SU-DHL-6 (cell line): ENCODE results near the gene SNRNP48.

ENCODE experiments used
- H2AFZ ChIP-seq: fragments of 200-600 bp; sonication (generic); 2 replicates; pipeline ENCODE4 v1.6.1; 2014; ENCODE audit warnings: low read depth, mild to moderate bottlenecking, moderate library complexity, mixed read lengths, antibody characterized with exemption, low read length; ENCODE audit not compliant: severe bottlenecking
- H3F3A ChIP-seq: fragments of 200-600 bp; shearing (Covaris generic); 2 replicates; pipeline ENCODE4 v1.6.0; 2016; ENCODE audit warnings: antibody characterized with exemption, mild to moderate bottlenecking; ENCODE audit not compliant: insufficient read depth
- H3K27ac ChIP-seq: fragments of 200-600 bp; sonication (generic); 2 replicates; pipeline ENCODE4 v1.5.1; 2016; ENCODE audit warnings: low read depth, mild to moderate bottlenecking, low read length, moderate library complexity, mixed read lengths
- H3K27me3 ChIP-seq: fragments of 200-600 bp; sonication (generic), shearing (Covaris generic); 2 replicates; pipeline ENCODE4 v1.6.0; 2014; ENCODE audit warnings: mild to moderate bottlenecking, low read length
- H3K36me3 ChIP-seq: fragments of 200-600 bp; sonication (generic); 2 replicates; pipeline ENCODE4 v1.6.1; 2014; ENCODE audit warnings: mild to moderate bottlenecking, low read length, mixed read lengths
- H3K4me2 ChIP-seq: fragments of 300-600, 200-600 bp; shearing (Covaris generic), sonication (generic); 2 replicates; pipeline ENCODE4 v1.6.0; 2014; ENCODE audit warnings: low read length, low read depth, mild to moderate bottlenecking; ENCODE audit not compliant: poor library complexity, severe bottlenecking
- H3K4me3 ChIP-seq: fragments of 200-600 bp; sonication (generic); 2 replicates; pipeline ENCODE4 v1.5.1; 2014; ENCODE audit warnings: antibody characterized with exemption, low read length, mild to moderate bottlenecking, mixed read lengths; ENCODE audit not compliant: insufficient read depth, poor library complexity, severe bottlenecking
- H3K79me2 ChIP-seq: fragments of 200-600 bp; sonication (generic); 2 replicates; pipeline ENCODE4 v1.6.1; 2014; ENCODE audit warnings: mild to moderate bottlenecking, low read length, moderate library complexity; ENCODE audit not compliant: insufficient read depth
- H3K9ac ChIP-seq: fragments of 200-600 bp; sonication (generic); 2 replicates; pipeline ENCODE4 v1.7.0; 2014; ENCODE audit warnings: mild to moderate bottlenecking, low read length
- H3K9me2 ChIP-seq: fragments of 200-600 bp; sonication (generic); replicated peaks from 2 replicates; pipeline ENCODE4 v1.6.1; 2014; ENCODE audit warnings: low read length; ENCODE audit not compliant: insufficient read depth
- H3K9me3 ChIP-seq: fragments of 200-600 bp; sonication (generic); 2 replicates; pipeline ENCODE4 v1.6.1; 2014; ENCODE audit warnings: low read length, mixed read lengths; ENCODE audit not compliant: insufficient read depth
- H4K20me1 ChIP-seq: fragments of 200-600 bp; sonication (generic); 2 replicates; pipeline ENCODE4 v1.6.1; 2014; ENCODE audit warnings: low read depth, mild to moderate bottlenecking, antibody characterized with exemption, low read length, moderate library complexity, mixed read lengths
- CTCF ChIP-seq: fragments of 200-600 bp; sonication (generic); IDR thresholded peaks from one replicate; pipeline ENCODE4 v1.5.1; 2017; ENCODE audit warnings: antibody characterized with exemption, mild to moderate bottlenecking, low read length, moderate library complexity; ENCODE audit not compliant: insufficient read depth, poor library complexity, severe bottlenecking
- EZH2phosphoT487 ChIP-seq: fragments of 200-600 bp; sonication (generic), shearing (Covaris generic); conservative IDR thresholded peaks from 2 replicates; pipeline ENCODE4 v1.6.1; 2018; ENCODE audit warnings: mild to moderate bottlenecking, antibody characterized with exemption, low read length, moderate library complexity, mixed read lengths

SNRNP48 gene

GRCh38 chr6:7646394-7646793, 56.4 kb downstream of the SNRNP48 start:
- no peaks in the 10 kb centered on the region for H3K36me3 ChIP-seq
- no peak overlapping the region for H3K4me2 ChIP-seq
- H3K4me3 ChIP-seq, result no peak overlapping the region
- H3K9me2 ChIP-seq, result no peaks in the 10 kb centered on the region
- no peaks in the 10 kb centered on the region for H4K20me1 ChIP-seq
- H3K9me3 ChIP-seq, result no peaks in the 10 kb centered on the region
- H3K9ac ChIP-seq, result no peak overlapping the region
- H3K27me3 ChIP-seq, result no peaks in the 10 kb centered on the region
- no peaks in the 10 kb centered on the region for H3F3A ChIP-seq
- H3K79me2 ChIP-seq, result no peaks in the 10 kb centered on the region
- no peak overlapping the region for H3K27ac ChIP-seq
- no peak overlapping the region for H2AFZ ChIP-seq
- TF ChIP-seq EZH2phosphoT487, result no peak
- TF ChIP-seq CTCF, result no peak

- Histone ChIP-seq H3K4me3 (no peak overlapping the region), H3K36me3 (no peaks in the 10 kb centered on the region), H3F3A (no peaks in the 10 kb centered on the region), H3K79me2 (no peaks in the 10 kb centered on the region), H3K4me2 (no peak overlapping the region), H3K9me3 (no peaks in the 10 kb centered on the region), H2AFZ (no peak overlapping the region), H3K9me2 (no peaks in the 10 kb centered on the region), H3K27me3 (no peaks in the 10 kb centered on the region), H3K9ac (no peak overlapping the region), H4K20me1 (no peaks in the 10 kb centered on the region), H3K27ac (no peak overlapping the region)
- TF ChIP-seq CTCF (no peak), EZH2phosphoT487 (no peak)
Measured at GRCh38 chr6:7647504-7647903, 57.5 kb downstream of the SNRNP48 start.

GRCh38 chr6:7649037-7649810, 59.2 kb downstream of the SNRNP48 start:
- no peak overlapping the region for H3K4me2 ChIP-seq
- H3K36me3 ChIP-seq, result no peaks in the 10 kb centered on the region
- H3K27me3 ChIP-seq, result no peaks in the 10 kb centered on the region
- no peak overlapping the region for H3K9ac ChIP-seq
- no peaks in the 10 kb centered on the region for H3K79me2 ChIP-seq
- H3K9me2 ChIP-seq, result no peaks in the 10 kb centered on the region
- TF ChIP-seq EZH2phosphoT487, result no peak
- TF ChIP-seq CTCF, result no peak
- no peak overlapping the region for H2AFZ ChIP-seq
- no peaks in the 10 kb centered on the region for H3K9me3 ChIP-seq
- H3K4me3 ChIP-seq, result no peak overlapping the region
- H4K20me1 ChIP-seq, result no peaks in the 10 kb centered on the region
- no peaks in the 10 kb centered on the region for H3F3A ChIP-seq
- no peak overlapping the region for H3K27ac ChIP-seq
